VCaP (cell line): ENCODE results near the gene LHPP.

Experiments used
- H3K27ac ChIP-seq: fragments of 450-650 bp; 2 replicates; pipeline ENCODE4 v1.5.1; 2017
- TF ChIP-seq, protein P1 (sequence below): fragments of 450-650 bp; conservative IDR thresholded peaks from 2 replicates; pipeline ENCODE4 v1.5.1; 2017; ENCODE audit warnings: mild to moderate bottlenecking, moderate library complexity

LHPP gene

DNA sequence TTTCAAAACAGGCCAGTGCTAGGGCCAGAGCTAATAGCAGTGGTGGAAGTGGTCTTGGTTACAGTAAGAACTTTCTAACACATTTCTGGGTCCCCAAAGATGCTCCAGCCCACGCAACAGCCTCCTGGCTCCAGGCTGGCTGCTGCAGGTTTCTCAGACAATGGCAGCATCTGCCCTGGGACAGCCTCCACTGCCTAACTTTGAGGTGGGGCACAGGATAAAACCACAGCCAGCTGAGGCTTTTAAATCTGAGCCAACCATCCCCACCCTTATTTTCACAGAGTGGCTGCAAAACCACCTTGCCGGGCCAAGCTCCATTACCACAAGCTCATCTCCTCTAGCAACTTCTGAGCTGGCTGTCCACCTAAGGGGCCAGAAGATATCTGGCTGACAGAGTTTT lies 197.8 kb downstream of the LHPP start:
- TF ChIP-seq, protein P1, sequence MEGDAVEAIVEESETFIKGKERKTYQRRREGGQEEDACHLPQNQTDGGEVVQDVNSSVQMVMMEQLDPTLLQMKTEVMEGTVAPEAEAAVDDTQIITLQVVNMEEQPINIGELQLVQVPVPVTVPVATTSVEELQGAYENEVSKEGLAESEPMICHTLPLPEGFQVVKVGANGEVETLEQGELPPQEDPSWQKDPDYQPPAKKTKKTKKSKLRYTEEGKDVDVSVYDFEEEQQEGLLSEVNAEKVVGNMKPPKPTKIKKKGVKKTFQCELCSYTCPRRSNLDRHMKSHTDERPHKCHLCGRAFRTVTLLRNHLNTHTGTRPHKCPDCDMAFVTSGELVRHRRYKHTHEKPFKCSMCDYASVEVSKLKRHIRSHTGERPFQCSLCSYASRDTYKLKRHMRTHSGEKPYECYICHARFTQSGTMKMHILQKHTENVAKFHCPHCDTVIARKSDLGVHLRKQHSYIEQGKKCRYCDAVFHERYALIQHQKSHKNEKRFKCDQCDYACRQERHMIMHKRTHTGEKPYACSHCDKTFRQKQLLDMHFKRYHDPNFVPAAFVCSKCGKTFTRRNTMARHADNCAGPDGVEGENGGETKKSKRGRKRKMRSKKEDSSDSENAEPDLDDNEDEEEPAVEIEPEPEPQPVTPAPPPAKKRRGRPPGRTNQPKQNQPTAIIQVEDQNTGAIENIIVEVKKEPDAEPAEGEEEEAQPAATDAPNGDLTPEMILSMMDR: no peak

DNA sequence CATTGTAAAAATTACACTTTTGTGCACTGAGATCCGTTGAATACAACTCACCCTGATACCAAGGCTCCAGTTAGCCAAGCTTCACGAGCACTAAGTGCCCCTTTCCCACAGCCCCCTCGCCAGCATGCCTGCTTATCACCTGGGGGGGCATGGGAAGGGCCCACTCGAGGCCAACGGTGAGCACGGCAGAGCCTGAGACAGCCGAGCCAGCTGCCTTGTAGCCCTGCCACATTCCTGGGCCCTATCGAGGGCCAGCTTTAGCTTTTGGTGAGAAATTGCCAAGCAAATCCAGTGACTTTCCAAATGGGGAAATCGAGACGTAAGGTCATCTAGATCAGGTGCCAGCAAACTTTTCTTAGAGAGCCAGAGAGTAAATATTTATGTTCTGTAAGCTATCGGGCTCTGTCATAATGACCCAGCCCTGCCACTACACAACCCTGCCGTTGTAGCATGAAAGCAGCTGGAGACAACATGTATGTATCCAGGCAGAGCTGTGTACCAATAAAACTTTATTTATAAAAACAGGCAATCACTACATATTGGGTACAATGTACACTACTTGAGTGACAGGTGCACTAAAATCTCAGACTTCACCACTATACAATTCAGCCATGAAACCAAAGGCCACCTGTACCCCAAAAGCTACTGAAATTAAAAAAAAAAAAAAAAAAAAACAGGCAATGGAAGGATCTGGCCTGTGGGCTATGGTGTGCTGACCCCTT lies 198.9 kb downstream of the LHPP start:
- no peak overlapping the region for H3K27ac ChIP-seq
- TF ChIP-seq, protein P1: no peak

More for the DNA sequence above, 197.8 kb downstream of the LHPP start:
- H3K27ac ChIP-seq: no peak overlapping the region

DNA sequence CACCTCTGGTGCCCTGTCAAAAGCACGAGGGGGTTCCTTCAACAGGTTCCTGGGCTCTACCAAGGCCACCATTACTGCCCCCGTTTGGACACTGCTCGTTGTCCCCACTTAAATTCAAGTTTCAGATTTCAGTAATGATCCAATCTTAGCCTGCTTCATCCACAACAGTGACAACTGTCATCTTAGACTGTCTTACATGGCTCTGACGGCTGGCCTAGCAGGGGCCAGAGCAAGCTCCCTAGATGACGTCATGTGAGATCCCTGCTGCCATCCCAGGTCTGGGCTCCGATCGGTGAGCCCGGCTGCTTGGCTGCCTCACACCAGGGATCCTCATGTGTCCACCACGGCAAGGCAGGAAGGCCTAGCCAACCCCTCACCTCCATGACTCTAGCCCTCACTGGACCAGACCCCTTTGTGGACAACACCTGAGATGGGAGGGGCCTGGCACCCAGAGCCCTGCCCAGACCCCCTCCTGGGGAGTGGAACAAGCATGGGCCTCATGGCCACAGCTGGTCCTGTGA lies 200.1 kb downstream of the LHPP start:
- TF ChIP-seq, protein P1: no peak
- no peak overlapping the region for H3K27ac ChIP-seq

DNA sequence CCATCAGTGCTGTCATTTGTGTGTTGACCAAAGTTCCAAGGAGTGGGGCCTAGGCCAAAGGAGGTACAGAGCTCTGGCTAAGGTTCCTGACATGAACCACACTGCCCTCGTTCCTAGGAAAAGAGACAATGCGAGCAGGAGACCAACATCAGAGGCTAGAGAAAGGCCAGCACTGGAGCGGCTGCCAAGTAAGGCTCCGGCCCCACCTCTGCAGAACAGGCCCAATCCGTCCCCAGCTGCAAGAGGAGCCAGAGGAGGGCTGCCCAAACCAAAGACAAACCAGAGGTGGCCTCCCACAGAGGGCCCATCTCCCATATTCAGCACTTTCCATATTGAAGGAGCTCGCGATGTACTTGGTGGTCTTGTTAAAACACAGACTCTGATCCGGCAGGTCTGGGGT lies 201.6 kb downstream of the LHPP start:
- TF ChIP-seq, protein P1: no peak
- no peak overlapping the region for H3K27ac ChIP-seq
